Liver (tissue), 9 donors: ENCODE data around the gene LMNTD2. TPM values are rescaled to one million over a fixed set of nuclear protein-coding genes. Genes with fewer than 3 reads are reported as not detected.

Experiments used
- DNase-seq: peaks from one replicate; pipeline ENCODE4 v3.0.0-alpha.2; 2017; ENCODE audit warnings: low spot score
- H3K27ac ChIP-seq, 2 donors: one replicate each; pipeline ENCODE4 v1.7.0; 2013; ENCODE audit warnings: inconsistent platforms in 2 of 2, low read length in 2 of 2, control low read depth in 1 of 2, low read depth in 1 of 2, mild to moderate bottlenecking in 1 of 2
- H3K27me3 ChIP-seq, 4 donors: one replicate each; pipeline versions ENCODE4 v1.6.1 to v1.7.0; 2013; ENCODE audit warnings: low read length in 3 of 4, inconsistent platforms in 1 of 4, mild to moderate bottlenecking in 1 of 4, moderate library complexity in 1 of 4; ENCODE audit not compliant: control insufficient read depth in 4 of 4, insufficient read depth in 4 of 4
- H3K36me3 ChIP-seq, 4 donors: one replicate each; pipeline versions ENCODE4 v1.6.1 to v1.7.0; 2013; ENCODE audit warnings: low read length in 3 of 4, mild to moderate bottlenecking in 3 of 4, low read depth in 1 of 4, moderate library complexity in 1 of 4; ENCODE audit not compliant: control insufficient read depth in 4 of 4, insufficient read depth in 3 of 4
- H3K4me1 ChIP-seq, 4 donors: one replicate each; pipeline versions ENCODE4 v1.6.1 to v1.7.0; 2013; ENCODE audit warnings: low read length in 3 of 4, mild to moderate bottlenecking in 3 of 4, moderate library complexity in 1 of 4; ENCODE audit not compliant: control insufficient read depth in 4 of 4, insufficient read depth in 4 of 4
- H3K4me3 ChIP-seq, 3 donors: one replicate each; pipeline versions ENCODE4 v1.6.1 to v1.7.0; 2013; ENCODE audit warnings: low read length in 3 of 3, control low read depth in 1 of 3, low read depth in 1 of 3, mild to moderate bottlenecking in 1 of 3
- H3K9ac ChIP-seq, 2 donors: one replicate each; pipeline ENCODE4 v1.7.0; 2013; ENCODE audit warnings: low read length in 2 of 2, mild to moderate bottlenecking in 2 of 2, moderate library complexity in 2 of 2, control low read depth in 1 of 2, low read depth in 1 of 2
- H3K9me3 ChIP-seq, 4 donors: one replicate each; pipeline versions ENCODE4 v1.6.1 to v1.7.0; 2013; ENCODE audit warnings: low read length in 3 of 4; ENCODE audit not compliant: control insufficient read depth in 4 of 4
- ATF3 ChIP-seq: IDR thresholded peaks from 2 replicates; pipeline ENCODE4 v1.6.1; 2016; ENCODE audit warnings: antibody characterized with exemption
- CTCF ChIP-seq: fragments of 150-350 bp; IDR thresholded peaks from 2 replicates; pipeline ENCODE4 v1.5.1; 2017; ENCODE audit warnings: improper control_type of control experiment, low read depth, low read length; ENCODE audit not compliant: missing input control
- EGR1 ChIP-seq, 2 donors: IDR thresholded peaks; 2 replicates each; pipeline ENCODE4 v1.6.1; 2016 to 2018; ENCODE audit warnings: antibody characterized with exemption in 2 of 2, low read depth in 2 of 2
- FOXA2 ChIP-seq: IDR thresholded peaks from 2 replicates; pipeline ENCODE4 v1.6.1; 2016; ENCODE audit warnings: antibody characterized with exemption
- HNF4A ChIP-seq, 2 donors: conservative IDR thresholded peaks; 2 replicates each; pipeline ENCODE4 v1.6.1; 2016; ENCODE audit warnings: antibody characterized with exemption in 2 of 2, mild to moderate bottlenecking in 2 of 2
- JUND ChIP-seq, 2 donors: IDR thresholded peaks; 2 replicates each; pipeline ENCODE4 v1.6.1; 2016; ENCODE audit warnings: antibody characterized with exemption in 2 of 2
- NR2F2 ChIP-seq: IDR thresholded peaks from 2 replicates; pipeline ENCODE4 v1.6.1; 2016; ENCODE audit warnings: antibody characterized with exemption
- RAD21 ChIP-seq, 2 donors: IDR thresholded peaks; 2 replicates each; pipeline ENCODE4 v1.6.1; 2016; ENCODE audit warnings: antibody characterized with exemption in 2 of 2, mild to moderate bottlenecking in 2 of 2
- REST ChIP-seq: IDR thresholded peaks from 2 replicates; pipeline ENCODE4 v1.6.1; 2016; ENCODE audit warnings: antibody characterized with exemption, mild to moderate bottlenecking
- RXRA ChIP-seq, 2 donors: IDR thresholded peaks; 2 replicates each; pipeline ENCODE4 v1.6.1; 2017 to 2018; ENCODE audit warnings: antibody characterized with exemption in 2 of 2, mild to moderate bottlenecking in 1 of 2
- TAF1 ChIP-seq: conservative IDR thresholded peaks from 2 replicates; pipeline ENCODE4 v1.6.1; 2016; ENCODE audit warnings: antibody characterized with exemption, mild to moderate bottlenecking
- YY1 ChIP-seq: IDR thresholded peaks from 2 replicates; pipeline ENCODE4 v1.6.1; 2016; ENCODE audit warnings: antibody characterized with exemption, mild to moderate bottlenecking
- ZBTB33 ChIP-seq: IDR thresholded peaks from 2 replicates; pipeline ENCODE4 v1.6.1; 2016; ENCODE audit warnings: antibody characterized with exemption
- WGBS: extraction: QIAGEN DNeasy Blood & Tissue Kit; methylation state at CpG from one replicate; pipeline ENCODE4 v1.1.7; 2013; 5-methylcytosine and 5-hydroxymethylcytosine counted together
- polyA plus RNA-seq, 2 donors: library from polyadenylated mRNA; stranded (reverse) in 1 of 2; unstranded in 1 of 2; fragments of 200-250 nt in 1 of 2; fragments of >200 nt in 1 of 2; fragmentation: Nextera tagmentation in 1 of 2; extraction: Ambion mirVana in 1 of 2; gene quantifications; one replicate each; pipeline versions ENCODE4 v1.2.1 to v1.2.3, GENCODE V29; 2013 to 2015
- total RNA-seq, 2 donors: library from RNA; depleted of rRNA; stranded (reverse); fragments of >200 nt; gene quantifications; one replicate each; pipeline ENCODE4 v1.2.3, GENCODE V29; 2014
- donor health status: healthy.
- donor health status: healthy.
- donor health status: healthy.
- donor health status: healthy.
- donor health status: healthy.

The LMNTD2 gene
- total and polyA plus RNA-seq, 4 donors, result 1.2 to 4.6 (median 2.3) TPM

- H3K36me3 ChIP-seq, result peaks cover 0 to 11% (median 6%) of the 10 kb centered on the region in 4 donors
- H3K9me3 ChIP-seq, result no peaks in the 10 kb centered on the region
- H3K4me1 ChIP-seq, result peaks cover 0 to 6% (median 2%) of the 10 kb centered on the region in 4 donors
- H3K9ac ChIP-seq, result no peak overlapping the region
- H3K27ac ChIP-seq, result no peak overlapping the region
- DNase-seq, result peak; percentile 30
- WGBS, result 76% methylated on average over 29 of the region's 29 CpGs
- H3K4me3 ChIP-seq, result no peak overlapping the region
- H3K27me3 ChIP-seq, result no peaks in the 10 kb centered on the region
- TF ChIP-seq YY1 (no peak), ATF3 (no peak), CTCF (no peak), EGR1 (IDR thresholded peaks at IDR 0.05; ENCODE audit: low read depth in 2 of 2) (no peak), RAD21 (IDR thresholded peaks at IDR 0.05) (no peak), RXRA (IDR thresholded peaks at IDR 0.05) (no peak), TAF1 (no peak), FOXA2 (no peak), JUND (IDR thresholded peaks at IDR 0.05) (no peak), HNF4A (conservative IDR thresholded peaks at IDR 0.05) (no peak), NR2F2 (no peak), REST (no peak), ZBTB33 (no peak)
Observed at GRCh38 chr11:528815-529727, 31.5 kb downstream of the LMNTD2 start.
